HG02642 (cell line): ENCODE data around the gene PPM1H.

Source experiments
- ATAC-seq: cut with Tn5 transposase; IDR thresholded peaks from one replicate; pipeline ENCODE4 v1.9.1; 2021; ENCODE audit warnings: mild to moderate bottlenecking; ENCODE audit not compliant: unreplicated experiment, poor library complexity

PPM1H gene

GRCh38 chr12:62631471-62632410 lies 303.2 kb downstream of the PPM1H start:
- ATAC-seq: peak; percentile 75

- no peak for ATAC-seq
Observed at GRCh38 chr12:62629971-62630739, 304.8 kb downstream of the PPM1H start.

- ATAC-seq: no peak
Observed at GRCh38 chr12:62629413-62629812, 305.5 kb downstream of the PPM1H start.

GRCh38 chr12:62627181-62627580 lies 307.8 kb downstream of the PPM1H start:
- ATAC-seq: no peak

GRCh38 chr12:62625228-62625627 lies 309.7 kb downstream of the PPM1H start:
- ATAC-seq: no peak

GRCh38 chr12:62622177-62622576 lies 312.8 kb downstream of the PPM1H start:
- no peak for ATAC-seq

- ATAC-seq: no peak
Observed at GRCh38 chr12:62621101-62621638, 313.8 kb downstream of the PPM1H start.

GRCh38 chr12:62618930-62619329 lies 316.0 kb downstream of the PPM1H start:
- no peak for ATAC-seq

DNA sequence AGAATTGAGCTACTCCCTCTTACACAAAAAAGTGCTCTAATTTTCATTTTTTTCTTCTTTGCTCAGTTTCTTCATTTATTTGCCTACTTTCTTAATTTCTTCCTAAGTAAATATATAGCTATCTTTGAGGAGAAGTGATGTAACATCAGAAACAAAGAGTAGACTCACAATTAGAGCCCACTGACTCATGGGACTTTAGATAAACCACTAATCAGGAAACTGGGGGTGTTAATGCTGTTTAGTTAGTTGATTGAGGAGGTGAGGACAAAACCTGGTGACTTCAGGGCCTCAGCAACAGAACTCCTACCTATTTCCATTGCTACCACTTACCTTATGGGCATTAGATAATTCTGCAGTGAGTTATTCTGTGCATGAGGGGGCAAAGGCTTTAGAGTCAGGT lies 316.6 kb downstream of the PPM1H start:
- ATAC-seq: no peak

DNA sequence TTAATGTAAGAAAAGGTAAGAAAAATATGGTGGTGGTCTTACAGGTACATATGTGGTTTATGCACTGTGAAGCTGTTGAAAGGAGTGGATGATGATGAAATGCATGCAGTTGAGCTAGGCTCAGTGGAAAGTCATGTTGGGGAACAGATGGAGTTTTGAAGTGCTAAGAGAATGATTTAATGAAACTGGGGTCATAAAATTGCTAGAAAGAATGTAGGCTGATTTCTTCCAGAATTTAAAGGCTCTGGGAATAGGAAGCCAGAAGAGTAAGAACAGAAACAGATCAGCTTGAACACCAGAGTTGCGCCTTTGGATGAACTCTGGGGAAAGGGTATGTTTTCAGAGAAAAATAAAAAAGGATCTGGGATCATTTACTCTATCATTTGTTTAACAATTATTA lies 321.9 kb downstream of the PPM1H start:
- no peak for ATAC-seq

- no peak for ATAC-seq
Observed at GRCh38 chr12:62606654-62607053, 328.3 kb downstream of the PPM1H start.

DNA sequence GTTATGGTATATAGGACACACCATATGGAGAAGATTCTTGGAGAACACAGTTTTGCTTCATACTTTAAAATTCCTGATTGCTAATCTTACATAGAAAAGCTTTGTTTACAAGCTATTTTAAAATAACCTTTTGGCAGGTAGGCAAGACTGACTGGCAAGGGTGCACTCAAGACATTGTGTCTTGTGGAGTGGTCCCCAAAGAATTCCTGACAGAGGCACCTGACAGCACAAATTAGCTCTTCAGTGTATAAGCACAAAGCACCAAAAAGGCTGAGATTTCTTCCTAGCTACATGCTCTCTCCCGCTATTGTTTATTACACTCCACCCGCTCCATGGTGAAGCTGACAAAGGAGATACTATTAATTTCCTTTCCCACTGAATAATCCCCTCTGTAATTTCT lies 329.0 kb downstream of the PPM1H start:
- ATAC-seq: no peak

DNA sequence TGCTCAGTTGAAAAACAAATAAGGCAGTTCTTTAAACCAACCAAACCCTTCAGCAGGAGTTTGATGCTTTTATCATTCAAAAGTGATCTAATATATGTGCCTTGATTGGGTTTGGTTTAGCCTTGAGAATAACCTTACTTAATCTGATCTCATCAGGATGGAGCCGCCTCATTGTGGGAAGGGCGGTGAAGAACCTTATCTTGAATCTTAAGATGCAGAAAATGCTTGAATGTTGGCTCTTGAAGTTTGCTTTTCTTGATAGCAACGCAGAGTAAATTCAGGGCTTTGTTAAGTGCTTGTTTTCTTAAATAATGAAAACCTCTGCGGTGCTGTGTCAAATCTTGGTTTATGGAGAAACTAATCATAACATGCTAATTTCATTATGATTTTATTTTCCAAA lies 330.1 kb downstream of the PPM1H start:
- no peak for ATAC-seq

GRCh38 chr12:62604373-62604772 lies 330.6 kb downstream of the PPM1H start:
- ATAC-seq: no peak

DNA sequence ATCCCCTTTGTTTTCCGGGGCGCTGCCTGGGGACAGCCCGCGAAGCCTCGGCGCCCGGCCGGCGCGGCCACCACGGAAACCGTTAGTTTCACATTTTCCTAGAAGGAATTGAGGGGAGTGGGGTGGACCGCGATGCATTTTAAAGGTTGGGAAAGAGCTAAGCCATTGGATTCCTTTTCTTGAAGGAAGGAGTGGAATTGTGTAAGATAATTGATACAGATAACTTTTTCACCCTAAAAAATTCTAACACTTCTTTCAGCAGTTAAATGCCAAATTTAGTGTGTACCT lies 331.2 kb downstream of the PPM1H start:
- no peak for ATAC-seq

GRCh38 chr12:62603061-62603810 lies 331.7 kb downstream of the PPM1H start:
- ATAC-seq: peak; percentile 73

- ATAC-seq: peak; percentile 73
Observed at GRCh38 chr12:62602255-62603060, 332.5 kb downstream of the PPM1H start.

DNA sequence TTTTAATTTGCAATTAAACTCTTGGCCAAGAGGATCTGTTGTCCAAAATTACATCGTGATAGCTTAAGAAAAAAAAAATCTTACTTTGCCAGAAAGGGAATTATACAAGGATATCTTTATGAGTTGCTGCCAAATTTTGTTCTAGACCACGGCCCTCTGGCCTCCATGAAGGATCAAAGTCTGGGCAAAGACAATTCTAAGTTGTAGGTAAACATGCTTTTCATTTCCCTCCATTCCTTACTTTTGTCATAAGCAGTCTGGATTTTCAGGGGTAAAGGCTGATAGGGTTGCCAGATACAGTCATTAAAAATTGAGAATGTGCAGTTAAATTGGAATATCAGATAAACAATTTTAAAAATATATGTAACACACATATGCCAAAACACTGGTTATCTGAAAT lies 333.2 kb downstream of the PPM1H start:
- ATAC-seq: no peak

DNA sequence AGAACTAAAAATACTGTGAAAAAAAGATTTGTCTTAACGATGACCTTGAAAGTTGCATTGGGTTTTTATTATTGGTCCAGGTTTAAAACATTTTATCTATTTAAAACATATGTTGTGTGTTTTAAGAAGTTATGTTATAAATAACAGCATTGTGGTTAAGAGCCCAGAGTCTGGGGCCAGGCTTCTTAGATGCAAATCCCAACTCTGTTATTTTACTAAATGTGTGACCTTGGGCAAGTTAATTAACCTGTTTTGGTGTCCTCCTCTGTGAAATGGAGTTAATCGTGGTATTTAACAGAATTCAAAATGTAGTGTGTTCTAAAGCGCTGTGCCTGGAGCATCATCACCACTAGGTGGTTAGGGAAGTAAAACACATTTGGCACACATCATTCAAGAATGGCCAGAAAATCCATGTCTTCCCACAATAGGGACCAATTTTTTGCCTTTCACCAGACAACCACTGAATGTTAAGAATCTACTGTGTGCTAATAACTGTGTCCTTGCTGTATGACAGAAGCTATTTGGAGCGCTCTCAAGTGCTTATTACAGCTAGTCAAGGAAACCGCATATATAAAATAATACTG lies 335.0 kb downstream of the PPM1H start:
- ATAC-seq: no peak

DNA sequence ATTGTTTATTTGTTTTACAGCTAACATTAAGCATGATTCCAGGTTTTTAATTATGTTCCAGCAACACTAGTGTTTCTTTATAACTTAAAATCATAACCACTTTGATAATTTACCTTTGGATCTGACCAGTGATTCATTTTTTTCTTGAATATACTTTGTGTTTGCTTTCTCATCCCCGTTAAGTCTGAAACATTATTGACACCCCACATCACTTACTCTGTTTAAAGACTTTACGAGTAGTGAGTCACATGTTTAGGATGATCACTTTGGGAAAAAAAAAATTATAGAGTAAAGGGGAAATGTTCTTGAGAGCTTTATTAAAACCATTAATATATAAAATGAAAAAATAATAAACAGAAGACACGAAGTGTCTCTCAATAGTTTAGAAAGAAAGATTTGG lies 336.1 kb downstream of the PPM1H start:
- ATAC-seq: no peak
